Esophagus muscularis mucosa (tissue), 4 donors: ENCODE data around the gene DUSP10. TPM values are rescaled to one million over a fixed set of nuclear protein-coding genes. Genes with fewer than 3 reads are reported as not detected.
A peak's percentile ranks its signal among the peaks of the same experiment; 100 is the strongest.

Source experiments
- DNase-seq: peaks from one replicate; pipeline ENCODE4 v3.0.0-alpha.2; 2017; ENCODE audit errors: extremely low spot score
- H3K27ac ChIP-seq, 4 donors: fragments of 200-600 bp; sonication (generic); replicated peaks in 1 of 4; 1 replicate in 3 of 4; 2 replicates in 1 of 4; pipeline ENCODE4 v1.5.1; 2016 to 2019; ENCODE audit warnings: mild to moderate bottlenecking in 1 of 4
- H3K27me3 ChIP-seq, 4 donors: fragments of 200-600 bp; sonication (generic); one replicate each; pipeline versions ENCODE4 v1.5.1 to v1.6.0; 2016 to 2019
- H3K36me3 ChIP-seq, 4 donors: fragments of 200-600 bp; sonication (generic); one replicate each; pipeline ENCODE4 v1.5.1; 2016 to 2019
- H3K4me1 ChIP-seq, 4 donors: fragments of 200-600 bp; sonication (generic); one replicate each; pipeline ENCODE4 v1.5.1; 2016 to 2019
- H3K4me3 ChIP-seq, 4 donors: fragments of 200-600 bp; sonication (generic); 1 replicate in 2 of 4; 2 replicates in 2 of 4; pipeline ENCODE4 v1.5.1; 2016 to 2019; ENCODE audit warnings: mild to moderate bottlenecking in 4 of 4, moderate library complexity in 1 of 4
- H3K9me3 ChIP-seq, 4 donors: fragments of 200-600 bp; sonication (generic); 1 replicate in 3 of 4; 2 replicates in 1 of 4; pipeline ENCODE4 v1.5.1; 2016 to 2019
- EP300 ChIP-seq: sonication (generic); formaldehyde crosslinking; IDR thresholded peaks from one replicate; pipeline ENCODE4 v1.6.1; 2017; ENCODE audit warnings: antibody characterized with exemption
- POLR2A ChIP-seq: fragments of 450-650 bp; IDR thresholded peaks from one replicate; pipeline ENCODE4 v1.6.1; 2017; ENCODE audit warnings: antibody characterized with exemption, moderate library complexity, mild to moderate bottlenecking, low read depth
- POLR2AphosphoS5 ChIP-seq, 2 donors: sonication (generic); formaldehyde crosslinking; IDR thresholded peaks; one replicate each; pipeline ENCODE4 v1.6.1; 2017; ENCODE audit warnings: antibody characterized with exemption in 2 of 2
- WGBS: methylation state at CpG from one replicate; pipeline ENCODE4 v1.1.5; 2018; 5-methylcytosine and 5-hydroxymethylcytosine counted together
- intact Hi-C: fragments of 100-400 bp; cut with DNase I; formaldehyde crosslinking; loops from one replicate; pipeline ENCODE4 v1.15.1; 2023
- total RNA-seq, 4 donors: library from RNA; depleted of rRNA; stranded (reverse); fragments of >200 nt; gene quantifications; one replicate each; pipeline versions ENCODE4 v1.1.0 to v1.2.1, GENCODE V29; 2016
- TF ChIP-seq, protein P1 (sequence below), 3 experiments: fragments of 200-600 bp in 2 of 3; fragments of 450-650 bp in 1 of 3; sonication (generic) in 2 of 3; IDR thresholded peaks; one replicate each; pipeline ENCODE4 v1.5.1; 2017 to 2019; ENCODE audit warnings: antibody characterized with exemption in 3 of 3, mild to moderate bottlenecking in 2 of 3, moderate library complexity in 1 of 3

Gene DUSP10
- total RNA-seq, 4 donors from 2014 or later = 5.5 to 13.1 (median 8.6) TPM

DNA sequence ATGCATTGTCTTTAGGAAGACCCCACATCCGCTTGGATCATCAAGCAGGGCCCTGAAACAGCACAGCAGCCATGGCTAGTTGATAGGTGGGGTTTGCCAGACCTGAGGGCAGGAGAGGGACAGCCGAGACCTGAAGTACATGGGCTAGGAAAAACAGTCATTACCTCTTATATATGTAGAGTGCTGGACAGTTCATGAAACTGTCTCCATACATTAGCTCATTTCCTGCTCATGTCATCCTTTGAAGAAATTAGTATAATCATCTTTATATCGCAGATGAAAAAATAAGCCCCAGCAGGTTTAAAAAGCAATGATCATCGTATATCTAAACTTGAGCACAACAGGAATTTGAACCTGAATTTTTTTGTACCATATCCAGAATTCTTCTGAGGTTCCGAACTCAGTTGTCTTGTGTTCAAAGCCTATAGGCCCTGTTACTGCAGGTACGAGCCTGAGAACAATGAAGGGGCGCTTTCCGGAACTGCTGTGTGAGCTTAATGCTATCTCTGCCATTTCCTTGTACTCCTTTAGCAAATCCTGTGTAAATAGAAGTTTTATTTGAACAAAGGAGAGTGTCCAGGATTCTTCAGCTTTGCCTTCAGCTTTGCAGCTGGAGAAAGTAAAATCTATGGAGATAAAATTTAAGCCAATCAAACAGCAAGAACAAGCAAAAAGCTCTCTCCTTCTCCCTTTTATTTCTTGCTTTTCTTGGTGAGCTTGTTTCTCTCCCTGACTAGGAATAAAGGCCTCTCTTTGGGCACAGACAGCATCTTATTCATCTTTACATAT, 32.4 kb upstream of the DUSP10 start:
- no peaks in the 10 kb centered on the region for H3K9me3 ChIP-seq

DNA sequence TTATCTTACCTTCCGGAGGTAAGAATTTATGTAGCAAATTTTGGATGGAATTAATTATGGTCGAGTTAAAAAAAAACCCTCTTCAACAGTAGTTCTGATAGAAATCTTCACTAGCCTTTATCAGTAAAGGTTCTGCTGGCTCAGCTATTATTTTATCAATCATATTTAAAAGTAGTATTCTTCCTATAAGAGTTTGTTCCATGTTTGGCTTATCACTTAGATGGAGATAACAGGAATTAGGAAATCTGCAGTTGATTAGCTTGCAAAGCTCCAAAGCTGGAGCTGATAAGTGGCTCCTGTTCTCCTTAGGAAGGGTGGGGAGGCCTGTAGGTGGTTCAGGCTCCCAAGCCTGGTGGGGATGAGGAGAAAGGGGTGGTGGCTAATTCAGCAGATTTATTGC, 31.5 kb upstream of the DUSP10 start:
- WGBS = 92% methylated on average over 2 of the region's 2 CpGs
- no peak overlapping the region for H3K27ac ChIP-seq
- DNase-seq = no peak
- H3K4me1 ChIP-seq = no peaks in the 10 kb centered on the region
- TF ChIP-seq POLR2A (no peak), EP300 (no peak), POLR2AphosphoS5 (IDR thresholded peaks at IDR 0.05) (no peak)
- TF ChIP-seq, protein P1, sequence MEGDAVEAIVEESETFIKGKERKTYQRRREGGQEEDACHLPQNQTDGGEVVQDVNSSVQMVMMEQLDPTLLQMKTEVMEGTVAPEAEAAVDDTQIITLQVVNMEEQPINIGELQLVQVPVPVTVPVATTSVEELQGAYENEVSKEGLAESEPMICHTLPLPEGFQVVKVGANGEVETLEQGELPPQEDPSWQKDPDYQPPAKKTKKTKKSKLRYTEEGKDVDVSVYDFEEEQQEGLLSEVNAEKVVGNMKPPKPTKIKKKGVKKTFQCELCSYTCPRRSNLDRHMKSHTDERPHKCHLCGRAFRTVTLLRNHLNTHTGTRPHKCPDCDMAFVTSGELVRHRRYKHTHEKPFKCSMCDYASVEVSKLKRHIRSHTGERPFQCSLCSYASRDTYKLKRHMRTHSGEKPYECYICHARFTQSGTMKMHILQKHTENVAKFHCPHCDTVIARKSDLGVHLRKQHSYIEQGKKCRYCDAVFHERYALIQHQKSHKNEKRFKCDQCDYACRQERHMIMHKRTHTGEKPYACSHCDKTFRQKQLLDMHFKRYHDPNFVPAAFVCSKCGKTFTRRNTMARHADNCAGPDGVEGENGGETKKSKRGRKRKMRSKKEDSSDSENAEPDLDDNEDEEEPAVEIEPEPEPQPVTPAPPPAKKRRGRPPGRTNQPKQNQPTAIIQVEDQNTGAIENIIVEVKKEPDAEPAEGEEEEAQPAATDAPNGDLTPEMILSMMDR (IDR thresholded peaks at IDR 0.05) = no peak
- intact Hi-C loops = no loop called here
- H3K4me3 ChIP-seq = no peak overlapping the region
- no peaks in the 10 kb centered on the region for H3K36me3 ChIP-seq
- no peaks in the 10 kb centered on the region for H3K27me3 ChIP-seq
- H3K9me3 ChIP-seq = no peaks in the 10 kb centered on the region

More for the DNA sequence above, 32.4 kb upstream of the DUSP10 start:
- H3K27me3 ChIP-seq = no peaks in the 10 kb centered on the region
- 95% methylated on average over 8 of the region's 8 CpGs for WGBS
- no peaks in the 10 kb centered on the region for H3K4me1 ChIP-seq
- intact Hi-C loops = no loop called here
- no peak overlapping the region for H3K4me3 ChIP-seq
- TF ChIP-seq, protein P1 (IDR thresholded peaks at IDR 0.05) = no peak
- TF ChIP-seq POLR2AphosphoS5 (IDR thresholded peaks at IDR 0.05) (no peak), POLR2A (no peak), EP300 (no peak)
- DNase-seq = no peak
- H3K36me3 ChIP-seq = no peaks in the 10 kb centered on the region
- H3K27ac ChIP-seq = no peak overlapping the region

DNA sequence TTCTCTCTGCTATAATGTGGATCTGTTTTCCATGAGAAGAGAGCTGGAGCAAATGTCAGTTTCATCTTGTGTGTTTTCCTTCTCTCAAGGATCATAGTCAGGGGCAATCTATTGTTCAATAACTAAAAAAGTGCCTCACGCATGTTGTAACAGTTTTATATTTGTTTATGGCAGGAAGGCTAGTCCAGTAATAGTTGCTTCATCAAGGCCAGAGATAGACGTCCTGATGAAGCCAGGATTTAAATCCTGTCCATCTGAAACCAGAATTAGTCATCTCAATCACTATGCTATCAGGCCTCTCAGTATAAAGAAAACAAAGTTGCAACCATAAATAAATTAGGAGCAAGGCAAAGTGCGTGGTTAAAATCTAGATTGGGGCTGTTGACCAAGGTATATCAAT, 30.2 kb upstream of the DUSP10 start:
- TF ChIP-seq EP300 (no peak), POLR2AphosphoS5 (IDR thresholded peaks at IDR 0.05) (no peak), POLR2A (no peak)
- TF ChIP-seq, protein P1 (IDR thresholded peaks at IDR 0.05) = no peak
- no peak for DNase-seq
- H3K27ac ChIP-seq = no peak overlapping the region
- H3K4me1 ChIP-seq = no peaks in the 10 kb centered on the region
- WGBS = 82% methylated on average over 3 of the region's 3 CpGs
- H3K4me3 ChIP-seq = no peak overlapping the region
- no peaks in the 10 kb centered on the region for H3K36me3 ChIP-seq
- no peaks in the 10 kb centered on the region for H3K9me3 ChIP-seq
- H3K27me3 ChIP-seq = no peaks in the 10 kb centered on the region
- intact Hi-C loops = no loop called here

DNA sequence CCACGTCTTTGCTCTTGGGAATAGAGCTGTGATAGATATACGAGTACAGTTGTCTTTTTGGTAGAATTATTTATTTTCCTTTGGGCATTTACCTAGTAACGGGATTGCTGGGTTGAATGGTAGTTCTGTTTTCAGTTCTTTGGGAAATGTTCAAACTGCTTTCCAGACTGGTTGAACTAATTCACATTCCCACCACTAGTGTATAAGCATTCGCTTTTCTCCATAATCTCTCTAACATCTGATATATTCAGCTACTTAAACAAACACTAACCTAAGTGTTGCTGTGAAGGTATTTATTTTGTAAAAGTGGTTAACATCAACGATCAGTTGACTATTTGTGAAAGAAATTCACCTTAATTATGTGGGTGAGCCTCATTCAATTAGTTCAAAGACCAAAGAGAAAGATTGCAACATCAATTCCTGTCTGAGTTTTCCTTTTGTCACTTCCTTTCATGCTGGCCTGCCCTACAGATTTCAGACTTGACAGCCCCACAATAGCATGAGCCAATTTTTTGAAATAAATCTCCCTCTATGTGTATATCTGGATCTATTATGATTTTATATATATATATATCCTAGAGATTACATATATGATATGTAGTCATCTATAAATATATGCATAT, 26.7 kb upstream of the DUSP10 start:
- intact Hi-C loops = no loop called here
- H3K4me3 ChIP-seq = no peak overlapping the region
- H3K9me3 ChIP-seq = no peaks in the 10 kb centered on the region
- TF ChIP-seq EP300 (no peak), POLR2A (no peak), POLR2AphosphoS5 (IDR thresholded peaks at IDR 0.05) (no peak)
- TF ChIP-seq, protein P1 (IDR thresholded peaks at IDR 0.05) = peak in 1 of 3 experiments; percentile 5
- no peaks in the 10 kb centered on the region for H3K4me1 ChIP-seq
- no peak for DNase-seq
- WGBS = 80% methylated on average over 5 of the region's 5 CpGs
- H3K27ac ChIP-seq = no peak overlapping the region
- no peaks in the 10 kb centered on the region for H3K36me3 ChIP-seq
- no peaks in the 10 kb centered on the region for H3K27me3 ChIP-seq
